Mesothelial cell of epicardium (in vitro differentiated cells): ENCODE results near the gene ACVR1. TPM values are rescaled to one million over a fixed set of nuclear protein-coding genes. Genes with fewer than 3 reads are reported as not detected.
"Not testable (repeated sequence)": the region's sequence is repeated elsewhere in the genome, so short reads cannot be mapped to it uniquely, and the experiment has no call there.

Experiments
- DNase-seq, 2 experiments: peaks; one replicate each; pipeline ENCODE4 v3.0.0; 2021; ENCODE audit warnings: low spot score in 2 of 2; ENCODE audit not compliant: unreplicated experiment in 2 of 2
- H3K27ac Mint-ChIP-seq: 2 replicates; pipeline ENCODE4 v1.8.0; 2021; ENCODE audit warnings: mixed read lengths
- H3K27me3 Mint-ChIP-seq: 2 replicates; pipeline ENCODE4 v1.8.0; 2021; ENCODE audit warnings: low read depth, mixed read lengths
- H3K36me3 Mint-ChIP-seq: 2 replicates; pipeline ENCODE4 v1.8.0; 2021; ENCODE audit warnings: mixed read lengths
- H3K4me1 Mint-ChIP-seq: 2 replicates; pipeline ENCODE4 v1.8.0; 2021; ENCODE audit warnings: mixed read lengths
- H3K4me3 Mint-ChIP-seq: 2 replicates; pipeline ENCODE4 v1.8.0; 2021; ENCODE audit warnings: mild to moderate bottlenecking, moderate library complexity, mixed read lengths
- H3K9me3 Mint-ChIP-seq: 2 replicates; pipeline ENCODE4 v1.8.0; 2021; ENCODE audit warnings: mixed read lengths
- total RNA-seq: library from RNA; stranded (reverse); gene quantifications from 3 replicates; pipeline ENCODE4 v1.2.1, GENCODE V29; 2021
- TF ChIP-seq, protein P1 (sequence below): fragments of 200-600 bp; sonication (generic); IDR thresholded peaks from one replicate; pipeline ENCODE4 v1.5.0; 2021; ENCODE audit warnings: antibody characterized with exemption; ENCODE audit not compliant: unreplicated experiment

Gene ACVR1
- total RNA-seq, 1 donor from 2014 or later: 27.5 TPM

DNA sequence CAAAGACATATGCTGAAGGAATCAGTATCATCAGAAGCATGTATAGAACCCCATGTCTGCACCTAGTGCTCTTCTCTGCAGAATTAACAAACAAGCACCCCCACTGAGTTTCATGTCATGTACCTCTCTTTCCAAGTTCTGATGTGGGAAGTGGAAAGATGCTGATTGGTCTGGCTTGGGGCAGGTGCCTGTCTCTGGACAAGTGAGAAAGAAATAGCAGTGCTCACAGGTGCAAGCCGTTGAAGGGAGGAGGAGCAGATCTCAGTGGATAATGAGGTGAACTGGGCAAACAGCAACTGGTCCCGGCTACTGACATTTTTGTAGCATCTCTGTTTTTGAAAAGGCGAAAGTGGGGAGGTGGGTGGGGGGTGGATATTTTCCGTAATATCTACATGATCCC is 17.5 kb upstream of the ACVR1 start:
- no peak overlapping the region for H3K4me3 Mint-ChIP-seq
- DNase-seq: no peak
- H3K36me3 Mint-ChIP-seq: no peaks in the 10 kb centered on the region
- TF ChIP-seq, protein P1, sequence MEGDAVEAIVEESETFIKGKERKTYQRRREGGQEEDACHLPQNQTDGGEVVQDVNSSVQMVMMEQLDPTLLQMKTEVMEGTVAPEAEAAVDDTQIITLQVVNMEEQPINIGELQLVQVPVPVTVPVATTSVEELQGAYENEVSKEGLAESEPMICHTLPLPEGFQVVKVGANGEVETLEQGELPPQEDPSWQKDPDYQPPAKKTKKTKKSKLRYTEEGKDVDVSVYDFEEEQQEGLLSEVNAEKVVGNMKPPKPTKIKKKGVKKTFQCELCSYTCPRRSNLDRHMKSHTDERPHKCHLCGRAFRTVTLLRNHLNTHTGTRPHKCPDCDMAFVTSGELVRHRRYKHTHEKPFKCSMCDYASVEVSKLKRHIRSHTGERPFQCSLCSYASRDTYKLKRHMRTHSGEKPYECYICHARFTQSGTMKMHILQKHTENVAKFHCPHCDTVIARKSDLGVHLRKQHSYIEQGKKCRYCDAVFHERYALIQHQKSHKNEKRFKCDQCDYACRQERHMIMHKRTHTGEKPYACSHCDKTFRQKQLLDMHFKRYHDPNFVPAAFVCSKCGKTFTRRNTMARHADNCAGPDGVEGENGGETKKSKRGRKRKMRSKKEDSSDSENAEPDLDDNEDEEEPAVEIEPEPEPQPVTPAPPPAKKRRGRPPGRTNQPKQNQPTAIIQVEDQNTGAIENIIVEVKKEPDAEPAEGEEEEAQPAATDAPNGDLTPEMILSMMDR: no peak
- no peaks in the 10 kb centered on the region for H3K9me3 Mint-ChIP-seq
- H3K27ac Mint-ChIP-seq: no peak overlapping the region
- no peaks in the 10 kb centered on the region for H3K27me3 Mint-ChIP-seq
- H3K4me1 Mint-ChIP-seq: peaks cover 2% of the 10 kb centered on the region

GRCh38 chr2:157891643-157892041 is 15.5 kb upstream of the ACVR1 start:
- DNase-seq: no peak
- H3K4me3 Mint-ChIP-seq: no peak overlapping the region
- H3K4me1 Mint-ChIP-seq: peaks cover 2% of the 10 kb centered on the region
- no peaks in the 10 kb centered on the region for H3K27me3 Mint-ChIP-seq
- no peaks in the 10 kb centered on the region for H3K36me3 Mint-ChIP-seq
- TF ChIP-seq, protein P1: no peak
- H3K9me3 Mint-ChIP-seq: no peaks in the 10 kb centered on the region
- no peak overlapping the region for H3K27ac Mint-ChIP-seq

- Mint-ChIP-seq H3K4me1 (peaks cover 2% of the 10 kb centered on the region), H3K27me3 (no peaks in the 10 kb centered on the region), H3K4me3 (no peak overlapping the region), H3K27ac (no peak overlapping the region), H3K36me3 (no peaks in the 10 kb centered on the region), H3K9me3 (no peaks in the 10 kb centered on the region)
- TF ChIP-seq, protein P1: no peak
- DNase-seq: no peak
Observed at GRCh38 chr2:157890969-157891642, 15.0 kb upstream of the ACVR1 start.

DNA sequence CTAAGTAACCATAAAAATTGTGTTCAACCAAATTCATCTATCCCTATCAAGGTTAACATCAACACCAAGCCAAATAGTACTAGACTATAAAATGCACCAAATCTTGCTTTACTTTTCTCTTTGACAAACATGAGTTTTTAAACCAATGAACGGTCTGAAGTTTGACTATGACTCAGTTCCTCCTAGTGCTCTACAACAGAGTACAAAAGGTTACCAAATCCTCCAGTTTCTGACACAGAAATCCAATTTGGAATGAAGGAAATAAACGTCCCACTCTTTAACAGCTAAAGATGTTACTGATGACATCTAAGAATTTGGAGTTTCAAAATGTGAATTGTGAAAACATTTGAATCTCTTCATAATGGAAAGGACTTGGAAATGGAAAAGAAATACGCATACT is 11.8 kb upstream of the ACVR1 start:
- no peak overlapping the region for H3K4me3 Mint-ChIP-seq
- H3K27me3 Mint-ChIP-seq: no peaks in the 10 kb centered on the region
- H3K36me3 Mint-ChIP-seq: no peaks in the 10 kb centered on the region
- DNase-seq: no peak
- peaks cover 2% of the 10 kb centered on the region for H3K4me1 Mint-ChIP-seq
- no peak overlapping the region for H3K27ac Mint-ChIP-seq
- TF ChIP-seq, protein P1: no peak
- peaks cover 3% of the 10 kb centered on the region for H3K9me3 Mint-ChIP-seq

DNA sequence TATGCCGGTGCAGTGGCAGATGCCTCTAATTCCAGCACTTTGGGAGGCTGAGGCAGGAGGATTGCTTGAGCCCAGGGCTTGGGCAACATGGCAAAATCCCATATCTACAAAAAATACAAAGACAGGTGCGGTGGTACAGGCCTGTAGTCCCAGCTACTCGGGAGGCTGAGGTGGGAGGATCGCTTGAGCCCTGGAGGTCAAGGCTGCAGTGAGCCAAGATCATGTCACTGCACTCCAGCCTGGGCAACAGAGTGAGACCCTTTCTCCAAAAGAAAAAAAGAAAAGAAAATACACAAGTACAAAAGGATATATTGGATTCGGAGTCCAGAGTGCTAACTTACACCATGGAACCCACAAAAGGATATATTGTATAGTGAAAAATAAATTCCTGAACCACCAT is 8.4 kb upstream of the ACVR1 start:
- H3K36me3 Mint-ChIP-seq, H3K9me3 Mint-ChIP-seq, H3K4me3 Mint-ChIP-seq, DNase-seq, H3K4me1 Mint-ChIP-seq, H3K27me3 Mint-ChIP-seq, H3K27ac Mint-ChIP-seq: not testable (repeated sequence)

DNA sequence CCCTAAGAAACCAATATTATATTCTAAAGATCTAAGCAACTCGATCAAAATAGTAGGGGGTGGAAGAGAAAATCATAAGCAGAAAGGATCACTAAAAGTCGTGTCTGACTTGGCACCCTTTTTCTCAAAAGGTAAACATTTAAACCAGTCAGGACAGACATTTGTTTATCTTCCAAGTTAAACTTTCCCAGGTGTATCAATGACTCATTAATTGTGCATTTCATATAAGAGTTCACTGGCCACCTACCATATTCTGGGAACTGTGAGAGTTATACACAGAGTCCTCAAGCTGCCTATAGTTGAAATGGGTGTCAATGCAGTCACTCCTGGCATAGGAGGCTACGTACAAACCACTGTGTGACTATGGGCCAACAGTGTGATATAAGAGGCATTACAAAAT is 4.8 kb upstream of the ACVR1 start:
- Mint-ChIP-seq H3K27me3 (no peaks in the 10 kb centered on the region), H3K36me3 (no peaks in the 10 kb centered on the region), H3K4me3 (no peak overlapping the region), H3K4me1 (peaks cover 5% of the 10 kb centered on the region), H3K27ac (no peak overlapping the region), H3K9me3 (peaks cover 3% of the 10 kb centered on the region)
- TF ChIP-seq, protein P1: no peak
- DNase-seq: no peak
